ENCODE measurements around the gene GHRH. TPM values are rescaled to one million over a fixed set of nuclear protein-coding genes. Genes with fewer than 3 reads are reported as not detected.

GHRH gene
- total RNA-seq, 1 experiment from 2014 or later = not detected

DNA sequence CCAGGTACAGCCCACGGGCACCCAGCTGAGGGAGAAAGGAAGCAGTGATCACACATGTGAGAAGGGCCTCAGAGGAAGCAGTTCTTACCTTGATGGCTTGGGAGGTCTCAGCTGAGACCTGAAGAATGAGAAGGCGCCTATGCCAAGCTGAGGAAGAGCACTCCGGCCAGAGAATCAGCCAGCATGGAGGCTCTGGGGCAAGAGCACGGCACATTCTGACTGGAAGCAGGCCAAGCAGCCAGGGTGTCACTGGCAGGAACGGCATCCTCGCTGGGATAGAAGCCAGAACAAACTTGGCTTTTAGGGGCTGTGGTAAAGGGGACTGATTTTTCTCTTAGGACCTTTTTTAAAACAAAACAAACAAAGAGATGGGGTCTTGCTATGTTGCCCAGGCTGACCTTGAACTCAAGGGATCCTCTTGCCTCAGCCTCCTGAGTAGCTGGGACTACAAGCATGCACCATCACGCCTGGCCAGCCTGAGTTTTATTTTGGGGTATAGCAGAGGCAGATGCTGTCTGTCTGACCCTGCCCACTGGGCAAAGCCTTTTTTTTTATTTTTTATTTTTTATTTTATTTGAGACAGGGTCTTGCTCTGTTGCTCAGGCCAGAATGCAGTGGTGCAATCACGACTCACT, 17.6 kb downstream of the GHRH start:
- peaks cover 28 to 38% of the 10 kb centered on the region in 2 experiments for H3K4me1 Mint-ChIP-seq
- Histone ChIP-seq H3K9ac (ENCODE audit: extremely low read depth, insufficient read length, low read length) (no peak overlapping the region), H3K18ac (ENCODE audit: insufficient read length, low read depth, low read length) (no peak overlapping the region), H3K23me2 (ENCODE audit: insufficient read length, low read depth, low read length, poor library complexity, severe bottlenecking) (no peaks in the 10 kb centered on the region), H4K20me1 (ENCODE audit: control insufficient read depth, insufficient read depth, insufficient read length) (no peaks in the 10 kb centered on the region), H3K27ac (ENCODE audit: insufficient read length, low read depth, low read length) (no peak overlapping the region), H2BK15ac (ENCODE audit: low read depth, low read length) (no peak overlapping the region), H2BK12ac (ENCODE audit: insufficient read length, low read depth, low read length) (no peak overlapping the region), H4K91ac (ENCODE audit: insufficient read length, low read depth, low read length) (no peak overlapping the region), H3T11ph (ENCODE audit: low read length) (no peak overlapping the region), H2AFZ (ENCODE audit: low read length) (no peak overlapping the region), H3K56ac (ENCODE audit: insufficient read length, low read depth, low read length) (no peak overlapping the region), H3K27me3 (ENCODE audit: insufficient read depth, low read length) (no peaks in the 10 kb centered on the region), H4K8ac (replicated peaks; ENCODE audit: insufficient read length, low read depth, low read length) (no peak overlapping the region), H3K14ac (ENCODE audit: insufficient read depth, low read length) (no peak overlapping the region), H2AK5ac (ENCODE audit: insufficient read length, low read length) (no peak overlapping the region), H4K5ac (ENCODE audit: insufficient read length, low read depth, low read length) (no peak overlapping the region), H3K4me1 (ENCODE audit: insufficient read depth, low read length) (no peaks in the 10 kb centered on the region), H3K79me1 (ENCODE audit: insufficient read depth, low read depth, low read length, poor library complexity, severe bottlenecking) (no peaks in the 10 kb centered on the region), H3K79me2 (ENCODE audit: insufficient read depth, low read length) (no peaks in the 10 kb centered on the region), H3K23ac (ENCODE audit: insufficient read length, low read depth, low read length) (no peak overlapping the region), H3K4me2 (ENCODE audit: insufficient read depth, insufficient read length, low read length) (no peak overlapping the region), H3K4ac (ENCODE audit: low read depth, low read length) (no peak overlapping the region), H3K9me3 (ENCODE audit: control insufficient read depth, low read depth, low read length) (no peaks in the 10 kb centered on the region), H2BK20ac (ENCODE audit: low read depth, low read length, poor library complexity, severe bottlenecking) (no peak overlapping the region), H2BK120ac (ENCODE audit: low read depth, low read length, poor library complexity, severe bottlenecking) (no peak overlapping the region), H2BK5ac (ENCODE audit: insufficient read length, low read length) (no peak overlapping the region)
- WGBS (ENCODE audit: extremely low coverage, insufficient read length, low lambda C conversion rate) = no CpG with 5 or more reads among the region's 8 CpGs
- no peak for DNase-seq
- H3K36me3 Mint-ChIP-seq (ENCODE audit: insufficient read depth in 1 of 3, low read depth in 3 of 3) = peaks cover 19 to 62% (median 49%) of the 10 kb centered on the region in 3 experiments
- TF ChIP-seq, protein P1, sequence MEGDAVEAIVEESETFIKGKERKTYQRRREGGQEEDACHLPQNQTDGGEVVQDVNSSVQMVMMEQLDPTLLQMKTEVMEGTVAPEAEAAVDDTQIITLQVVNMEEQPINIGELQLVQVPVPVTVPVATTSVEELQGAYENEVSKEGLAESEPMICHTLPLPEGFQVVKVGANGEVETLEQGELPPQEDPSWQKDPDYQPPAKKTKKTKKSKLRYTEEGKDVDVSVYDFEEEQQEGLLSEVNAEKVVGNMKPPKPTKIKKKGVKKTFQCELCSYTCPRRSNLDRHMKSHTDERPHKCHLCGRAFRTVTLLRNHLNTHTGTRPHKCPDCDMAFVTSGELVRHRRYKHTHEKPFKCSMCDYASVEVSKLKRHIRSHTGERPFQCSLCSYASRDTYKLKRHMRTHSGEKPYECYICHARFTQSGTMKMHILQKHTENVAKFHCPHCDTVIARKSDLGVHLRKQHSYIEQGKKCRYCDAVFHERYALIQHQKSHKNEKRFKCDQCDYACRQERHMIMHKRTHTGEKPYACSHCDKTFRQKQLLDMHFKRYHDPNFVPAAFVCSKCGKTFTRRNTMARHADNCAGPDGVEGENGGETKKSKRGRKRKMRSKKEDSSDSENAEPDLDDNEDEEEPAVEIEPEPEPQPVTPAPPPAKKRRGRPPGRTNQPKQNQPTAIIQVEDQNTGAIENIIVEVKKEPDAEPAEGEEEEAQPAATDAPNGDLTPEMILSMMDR (conservative IDR thresholded peaks at IDR 0.05) = no peak
- no peak overlapping the region for H3K4me3 Mint-ChIP-seq
- no peaks in the 10 kb centered on the region for H3K27me3 Mint-ChIP-seq (ENCODE audit: low read depth)
- peak overlapping the region in 2 of 3 experiments; percentile 98 to 99; a peak in 4 of 7 replicates for H3K27ac Mint-ChIP-seq
- H3K9me3 Mint-ChIP-seq = no peaks in the 10 kb centered on the region
